Astrocyte (in vitro differentiated cells and primary cell): ENCODE data around the gene LAMA5. TPM values are rescaled to one million over a fixed set of nuclear protein-coding genes. Genes with fewer than 3 reads are reported as not detected.
A peak's percentile ranks its signal among the peaks of the same experiment; 100 is the strongest.

Experiments
- DNase-seq: peaks from one replicate; pipeline ENCODE4 v3.0.0-alpha.2; 2010; ENCODE audit warnings: low read depth
- FAIRE-seq: peaks from 2 replicates; lab custom pipeline; 2011; peaks lifted over from hg19 to GRCh38; lab: Jason Lieb, UNC
- H2AFZ ChIP-seq: 2 replicates; pipeline ENCODE4 v1.6.0; 2012; ENCODE audit warnings: low read depth, low read length, inconsistent platforms
- H3K27ac ChIP-seq: 2 replicates; pipeline ENCODE4 v1.5.1; 2011; ENCODE audit warnings: low read depth, low read length, inconsistent platforms
- H3K27me3 ChIP-seq: 2 replicates; pipeline ENCODE4 v1.6.0; 2011; ENCODE audit warnings: low read length, inconsistent platforms; ENCODE audit not compliant: insufficient read depth
- H3K36me3 ChIP-seq: 2 replicates; pipeline ENCODE4 v1.5.1; 2011; ENCODE audit warnings: low read length, inconsistent platforms; ENCODE audit not compliant: insufficient read depth
- H3K4me1 ChIP-seq: 2 replicates; pipeline ENCODE4 v1.5.1; 2011; ENCODE audit warnings: low read length, inconsistent platforms; ENCODE audit not compliant: insufficient read depth
- H3K4me2 ChIP-seq: 2 replicates; pipeline ENCODE4 v1.6.0; 2012; ENCODE audit warnings: low read length, inconsistent platforms
- H3K4me3 ChIP-seq: 2 replicates; pipeline ENCODE4 v1.5.1; 2011; ENCODE audit warnings: low read depth, mild to moderate bottlenecking, low read length, inconsistent platforms; ENCODE audit not compliant: insufficient read depth
- H3K79me2 ChIP-seq: 2 replicates; pipeline ENCODE4 v1.6.0; 2012; ENCODE audit warnings: mild to moderate bottlenecking, low read length, inconsistent platforms; ENCODE audit not compliant: insufficient read depth
- H3K9ac ChIP-seq: 2 replicates; pipeline ENCODE4 v1.6.0; 2012; ENCODE audit warnings: mild to moderate bottlenecking, low read length, inconsistent platforms
- H3K9me3 ChIP-seq: 2 replicates; pipeline ENCODE4 v1.5.1; 2012; ENCODE audit warnings: low read depth, mild to moderate bottlenecking, low read length, inconsistent platforms; ENCODE audit not compliant: insufficient read depth
- H4K20me1 ChIP-seq: 2 replicates; pipeline ENCODE4 v1.6.0; 2012; ENCODE audit warnings: low read length, inconsistent platforms; ENCODE audit not compliant: insufficient read depth
- H3K27ac Mint-ChIP-seq: one replicate; pipeline ENCODE4 v1.8.0; 2021; ENCODE audit warnings: mild to moderate bottlenecking, mixed read lengths; ENCODE audit not compliant: unreplicated experiment
- H3K27me3 Mint-ChIP-seq: one replicate; pipeline ENCODE4 v1.8.0; 2021; ENCODE audit warnings: low read depth, mixed read lengths; ENCODE audit not compliant: unreplicated experiment
- H3K36me3 Mint-ChIP-seq: one replicate; pipeline ENCODE4 v1.8.0; 2021; ENCODE audit warnings: low read depth, mixed read lengths; ENCODE audit not compliant: unreplicated experiment
- H3K4me1 Mint-ChIP-seq: one replicate; pipeline ENCODE4 v1.8.0; 2021; ENCODE audit warnings: low read depth, mixed read lengths; ENCODE audit not compliant: unreplicated experiment
- H3K4me3 Mint-ChIP-seq: one replicate; pipeline ENCODE4 v1.8.0; 2021; ENCODE audit warnings: mild to moderate bottlenecking, moderate library complexity, mixed read lengths; ENCODE audit not compliant: unreplicated experiment
- H3K9me3 Mint-ChIP-seq: one replicate; pipeline ENCODE4 v1.8.0; 2021; ENCODE audit warnings: mild to moderate bottlenecking, mixed read lengths; ENCODE audit not compliant: unreplicated experiment
- EZH2 ChIP-seq: IDR thresholded peaks from 2 replicates; pipeline ENCODE4 v1.6.1; 2012; ENCODE audit warnings: mild to moderate bottlenecking, low read length, inconsistent platforms; ENCODE audit not compliant: insufficient read depth
- microRNA-seq: library from miRNA; unstranded; fragments of <30 nt; microRNA quantifications from one replicate; pipeline ENCODE4 v1.2.0, GENCODE V29; 2020
- total RNA-seq: library from RNA; stranded (reverse); gene quantifications from 2 replicates; pipeline ENCODE4 v1.2.1, GENCODE V29; 2021
- TF ChIP-seq, protein P1 (sequence below): IDR thresholded peaks from 2 replicates; pipeline ENCODE4 v1.5.1; 2011; ENCODE audit warnings: low read depth, mild to moderate bottlenecking, inconsistent platforms, low read length, moderate library complexity; ENCODE audit not compliant: insufficient read depth

The LAMA5 gene
- total RNA-seq, 1 donor from 2014 or later = 350 TPM

DNA sequence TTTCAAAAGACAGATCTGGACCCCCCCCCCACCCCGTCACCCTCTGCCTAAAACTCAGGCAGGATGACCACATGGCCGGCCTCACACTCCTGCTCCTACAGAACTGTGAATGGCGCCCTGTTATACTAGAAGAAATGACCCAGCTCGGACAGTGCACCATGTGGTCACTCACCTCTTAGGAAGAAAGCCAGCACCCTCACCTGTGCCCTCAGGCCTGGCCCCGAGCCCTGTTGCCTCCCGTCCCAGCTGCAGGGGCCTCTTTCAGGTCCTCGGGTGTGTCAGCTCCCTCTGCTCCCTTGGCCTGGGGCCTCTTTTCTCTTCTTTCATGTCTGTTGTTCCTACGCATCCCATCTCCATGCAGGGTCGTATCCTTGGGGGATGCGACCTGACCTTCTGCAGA, 105.0 kb downstream of the LAMA5 start:
- H3K36me3 Mint-ChIP-seq = peaks cover 33% of the 10 kb centered on the region
- Histone ChIP-seq H2AFZ (no peak overlapping the region), H3K36me3 (peaks cover 8% of the 10 kb centered on the region), H3K27me3 (no peaks in the 10 kb centered on the region), H3K9me3 (peaks cover 6% of the 10 kb centered on the region), H3K27ac (no peak overlapping the region), H3K79me2 (peaks cover 4% of the 10 kb centered on the region), H3K4me2 (no peak overlapping the region), H3K4me1 (peaks cover 14% of the 10 kb centered on the region), H4K20me1 (peaks cover 44% of the 10 kb centered on the region), H3K9ac (no peak overlapping the region), H3K4me3 (no peak overlapping the region)
- DNase-seq = no peak
- no peak for FAIRE-seq
- peak overlapping the region; percentile 50 for H3K27ac Mint-ChIP-seq
- TF ChIP-seq, protein P1, sequence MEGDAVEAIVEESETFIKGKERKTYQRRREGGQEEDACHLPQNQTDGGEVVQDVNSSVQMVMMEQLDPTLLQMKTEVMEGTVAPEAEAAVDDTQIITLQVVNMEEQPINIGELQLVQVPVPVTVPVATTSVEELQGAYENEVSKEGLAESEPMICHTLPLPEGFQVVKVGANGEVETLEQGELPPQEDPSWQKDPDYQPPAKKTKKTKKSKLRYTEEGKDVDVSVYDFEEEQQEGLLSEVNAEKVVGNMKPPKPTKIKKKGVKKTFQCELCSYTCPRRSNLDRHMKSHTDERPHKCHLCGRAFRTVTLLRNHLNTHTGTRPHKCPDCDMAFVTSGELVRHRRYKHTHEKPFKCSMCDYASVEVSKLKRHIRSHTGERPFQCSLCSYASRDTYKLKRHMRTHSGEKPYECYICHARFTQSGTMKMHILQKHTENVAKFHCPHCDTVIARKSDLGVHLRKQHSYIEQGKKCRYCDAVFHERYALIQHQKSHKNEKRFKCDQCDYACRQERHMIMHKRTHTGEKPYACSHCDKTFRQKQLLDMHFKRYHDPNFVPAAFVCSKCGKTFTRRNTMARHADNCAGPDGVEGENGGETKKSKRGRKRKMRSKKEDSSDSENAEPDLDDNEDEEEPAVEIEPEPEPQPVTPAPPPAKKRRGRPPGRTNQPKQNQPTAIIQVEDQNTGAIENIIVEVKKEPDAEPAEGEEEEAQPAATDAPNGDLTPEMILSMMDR = no peak
- TF ChIP-seq EZH2 = no peak
- H3K27me3 Mint-ChIP-seq = no peaks in the 10 kb centered on the region
- H3K4me3 Mint-ChIP-seq = no peak overlapping the region
- peaks cover 20% of the 10 kb centered on the region for H3K4me1 Mint-ChIP-seq
- H3K9me3 Mint-ChIP-seq = peaks cover 4% of the 10 kb centered on the region

DNA sequence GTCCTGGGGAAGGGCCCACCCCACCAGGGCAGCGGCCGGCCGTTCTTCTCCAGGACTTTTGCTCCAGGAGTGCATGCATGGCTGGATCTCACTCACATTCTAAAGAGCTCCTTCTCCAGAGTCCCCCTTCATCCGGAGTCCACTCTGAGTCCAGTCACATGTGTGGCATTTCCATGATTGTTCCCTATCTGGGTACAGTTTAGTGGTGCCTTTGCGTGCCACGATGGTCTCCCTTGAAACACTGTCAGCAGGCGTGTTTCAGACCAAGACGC, 107.9 kb downstream of the LAMA5 start:
- Mint-ChIP-seq H3K9me3 (no peaks in the 10 kb centered on the region), H3K36me3 (peaks cover 24% of the 10 kb centered on the region), H3K4me3 (peak overlapping the region; percentile 64), H3K27ac (peak overlapping the region; percentile 34), H3K4me1 (peaks cover 28% of the 10 kb centered on the region), H3K27me3 (no peaks in the 10 kb centered on the region)
- Histone ChIP-seq H3K4me2 (no peak overlapping the region), H3K9me3 (no peaks in the 10 kb centered on the region), H3K79me2 (peaks cover 17% of the 10 kb centered on the region), H3K4me1 (peaks cover 14% of the 10 kb centered on the region), H3K36me3 (peaks cover 3% of the 10 kb centered on the region), H3K9ac (no peak overlapping the region), H2AFZ (no peak overlapping the region), H3K27me3 (no peaks in the 10 kb centered on the region), H3K27ac (no peak overlapping the region), H4K20me1 (peaks cover 71% of the 10 kb centered on the region), H3K4me3 (no peak overlapping the region)
- DNase-seq (no peak), FAIRE-seq (no peak)
- no peak for TF ChIP-seq EZH2
- TF ChIP-seq, protein P1 = no peak

Small RNA genes within 50 kb of the gene (microRNA-seq; reads per million reads assigned to microRNA genes)
- 15.3 reads per million, percentile 43 among the genes with 10 or more reads in this experiment for gene MIR4758

Other genes with a start within 250 kb of the LAMA5 start
- gene LSM14B, start 244.8 kb downstream of the LAMA5 start, total RNA-seq = 24.9 and 27.1 TPM in 2 replicates
- 284 and 324 TPM in 2 replicates for gene PSMA7, start 223.9 kb downstream of the LAMA5 start, total RNA-seq
- gene SS18L1, start 223.5 kb downstream of the LAMA5 start, total RNA-seq = 13.2 and 16.3 TPM in 2 replicates
- gene MTG2, start 184.3 kb downstream of the LAMA5 start, total RNA-seq = 26.6 and 31.5 TPM in 2 replicates
- 0.07 TPM in 1 of 2 replicates, not detected in the other for gene HRH3, start 147.0 kb downstream of the LAMA5 start, total RNA-seq
- gene OSBPL2, start 128.8 kb downstream of the LAMA5 start, total RNA-seq = 55.8 and 60.3 TPM in 2 replicates
- 123 and 125 TPM in 2 replicates for gene ADRM1, start 64.3 kb downstream of the LAMA5 start, total RNA-seq
- gene RPS21, start 19.8 kb upstream of the LAMA5 start, total RNA-seq = 1,126 and 1,251 TPM in 2 replicates
- 4.4 and 5.4 TPM in 2 replicates for gene CABLES2, start 40.0 kb upstream of the LAMA5 start, total RNA-seq
- gene RBBP8NL, start 60.2 kb upstream of the LAMA5 start, total RNA-seq = 0.14 TPM in 1 of 2 replicates, not detected in the other
- not detected in 2 replicates for gene GATA5, start 108.7 kb upstream of the LAMA5 start, total RNA-seq